Upper lobe of left lung (tissue), 6 donors: ENCODE measurements around the gene CISD1. TPM values are rescaled to one million over a fixed set of nuclear protein-coding genes. Genes with fewer than 3 reads are reported as not detected.

ENCODE experiments used
- ATAC-seq, 2 donors: fragments of 200-7000 bp; cut with Tn5 transposase; one replicate each; pipeline ENCODE4 v1.9.1; 2022; ENCODE audit warnings: mild to moderate bottlenecking in 2 of 2, moderate library complexity in 2 of 2; ENCODE audit not compliant: low FRiP score in 2 of 2
- DNase-seq, 2 donors: peaks; one replicate each; pipeline ENCODE4 v3.0.0-alpha.2; 2019 to 2020
- H3K27ac ChIP-seq, 4 donors: fragments of 200-600 bp; sonication (generic); one replicate each; pipeline ENCODE4 v1.5.1; 2016 to 2019
- H3K27me3 ChIP-seq, 4 donors: fragments of 200-600 bp; sonication (generic); one replicate each; pipeline ENCODE4 v1.5.1; 2017 to 2019
- H3K36me3 ChIP-seq, 4 donors: fragments of 200-600 bp; sonication (generic); one replicate each; pipeline ENCODE4 v1.5.1; 2016 to 2019
- H3K4me1 ChIP-seq, 4 donors: fragments of 200-600 bp; sonication (generic); one replicate each; pipeline ENCODE4 v1.5.1; 2018 to 2019
- H3K4me3 ChIP-seq, 4 donors: fragments of 200-600 bp; sonication (generic); one replicate each; pipeline ENCODE4 v1.5.1; 2017 to 2019; ENCODE audit warnings: mild to moderate bottlenecking in 2 of 4, moderate library complexity in 1 of 4
- H3K9me3 ChIP-seq, 4 donors: fragments of 200-600 bp; sonication (generic); one replicate each; pipeline ENCODE4 v1.5.1; 2018 to 2019
- EP300 ChIP-seq, 4 donors: sonication (generic); formaldehyde crosslinking; IDR thresholded peaks; one replicate each; pipeline ENCODE4 v1.5.1; 2017; ENCODE audit warnings: antibody characterized with exemption in 4 of 4, control low read depth in 2 of 4
- POLR2A ChIP-seq, 4 donors: fragments of 450-650 bp; IDR thresholded peaks; one replicate each; pipeline ENCODE4 v1.5.1; 2016 to 2017; ENCODE audit warnings: antibody characterized with exemption in 4 of 4, mild to moderate bottlenecking in 2 of 4
- POLR2AphosphoS5 ChIP-seq, 2 donors: sonication (generic); formaldehyde crosslinking; IDR thresholded peaks; one replicate each; pipeline ENCODE4 v1.5.1; 2017; ENCODE audit warnings: antibody characterized with exemption in 2 of 2
- WGBS, 2 donors: methylation state at CpG; one replicate each; pipeline ENCODE4 v1.1.5; 2017 to 2018; 5-methylcytosine and 5-hydroxymethylcytosine counted together
- total RNA-seq, 6 donors: library from RNA; depleted of rRNA in 4 of 6; stranded (reverse); fragments of >200 nt in 4 of 6; gene quantifications; one replicate each; pipeline versions ENCODE4 v1.1.0 to v1.2.1, GENCODE V29; 2016 to 2021
- TF ChIP-seq, protein P1 (sequence below), 6 experiments: fragments of 450-650 bp in 4 of 6; fragments of 200-600 bp in 2 of 6; sonication (generic) in 2 of 6; IDR thresholded peaks; one replicate each; pipeline ENCODE4 v1.5.1; 2016 to 2019; ENCODE audit warnings: antibody characterized with exemption in 6 of 6
- donor health status: DM: no; HTN: no; CAD: no; lungs with moderate emphysema.
- donor health status: DM: no; HTN: yes; CAD: no; lungs with severe emphysema.

CISD1 gene
- total RNA-seq, 6 donors from 2014 or later: 6.3 to 19.4 (median 13.8) TPM

DNA sequence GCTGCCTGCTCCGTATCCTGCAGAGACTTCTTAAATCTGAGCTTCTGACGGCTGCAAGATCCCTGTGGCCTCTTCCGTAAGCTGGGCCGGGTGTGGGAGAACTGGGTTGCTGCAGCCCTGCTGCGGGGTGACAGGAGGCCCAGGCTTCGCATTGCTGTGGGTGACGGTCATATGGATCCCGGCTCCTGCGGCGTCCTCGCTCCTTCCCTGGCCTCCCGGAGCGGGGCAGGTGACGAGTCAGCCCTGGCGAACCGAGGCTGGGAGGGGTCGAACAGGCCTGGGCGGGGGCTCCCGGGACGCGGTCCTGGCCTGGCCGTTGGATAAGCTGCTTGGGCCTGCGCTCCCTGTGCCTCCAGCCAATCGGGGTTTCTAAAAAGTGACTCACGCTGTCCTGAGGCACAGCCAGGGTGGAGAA, 58.0 kb downstream of the CISD1 start:
- H3K36me3 ChIP-seq: no peaks in the 10 kb centered on the region
- H3K4me3 ChIP-seq: no peak overlapping the region

DNA sequence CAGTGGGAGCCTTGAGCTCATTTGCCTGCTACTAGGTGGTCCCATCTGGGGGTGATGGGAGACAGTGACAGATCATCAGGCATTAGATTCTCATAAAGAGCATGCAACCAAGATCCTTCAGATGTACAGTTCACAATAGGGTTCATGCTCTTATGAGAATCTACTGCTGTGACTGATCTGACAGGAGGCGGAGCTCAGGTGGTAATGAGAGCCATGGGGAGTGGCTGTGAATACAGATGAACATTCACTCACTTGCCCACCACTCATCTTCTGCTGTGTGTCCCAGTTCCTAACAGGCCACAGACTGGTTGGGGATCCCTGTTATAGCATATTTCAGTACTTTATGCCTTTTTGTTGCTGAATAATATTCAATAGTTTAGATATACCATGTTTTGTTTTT, 59.3 kb downstream of the CISD1 start:
- DNase-seq (no peak), ATAC-seq (no peak)
- H3K4me3 ChIP-seq: no peak overlapping the region
- no peak overlapping the region for H3K27ac ChIP-seq
- H3K27me3 ChIP-seq: no peaks in the 10 kb centered on the region
- WGBS, 2 donors: 95 to 100% methylated on average over 1 of the region's 1 CpG
- no peaks in the 10 kb centered on the region for H3K9me3 ChIP-seq
- H3K36me3 ChIP-seq: no peaks in the 10 kb centered on the region
- TF ChIP-seq POLR2AphosphoS5 (IDR thresholded peaks at IDR 0.05) (no peak), POLR2A (IDR thresholded peaks at IDR 0.05) (no peak), EP300 (IDR thresholded peaks at IDR 0.05) (no peak)
- TF ChIP-seq, protein P1, sequence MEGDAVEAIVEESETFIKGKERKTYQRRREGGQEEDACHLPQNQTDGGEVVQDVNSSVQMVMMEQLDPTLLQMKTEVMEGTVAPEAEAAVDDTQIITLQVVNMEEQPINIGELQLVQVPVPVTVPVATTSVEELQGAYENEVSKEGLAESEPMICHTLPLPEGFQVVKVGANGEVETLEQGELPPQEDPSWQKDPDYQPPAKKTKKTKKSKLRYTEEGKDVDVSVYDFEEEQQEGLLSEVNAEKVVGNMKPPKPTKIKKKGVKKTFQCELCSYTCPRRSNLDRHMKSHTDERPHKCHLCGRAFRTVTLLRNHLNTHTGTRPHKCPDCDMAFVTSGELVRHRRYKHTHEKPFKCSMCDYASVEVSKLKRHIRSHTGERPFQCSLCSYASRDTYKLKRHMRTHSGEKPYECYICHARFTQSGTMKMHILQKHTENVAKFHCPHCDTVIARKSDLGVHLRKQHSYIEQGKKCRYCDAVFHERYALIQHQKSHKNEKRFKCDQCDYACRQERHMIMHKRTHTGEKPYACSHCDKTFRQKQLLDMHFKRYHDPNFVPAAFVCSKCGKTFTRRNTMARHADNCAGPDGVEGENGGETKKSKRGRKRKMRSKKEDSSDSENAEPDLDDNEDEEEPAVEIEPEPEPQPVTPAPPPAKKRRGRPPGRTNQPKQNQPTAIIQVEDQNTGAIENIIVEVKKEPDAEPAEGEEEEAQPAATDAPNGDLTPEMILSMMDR (IDR thresholded peaks at IDR 0.05): no peak
- H3K4me1 ChIP-seq: peaks cover 0 to under 1% (median 0%) of the 10 kb centered on the region in 4 donors

More for the DNA sequence above, 58.0 kb downstream of the CISD1 start:
- no peaks in the 10 kb centered on the region for H3K9me3 ChIP-seq
- H3K27ac ChIP-seq: no peak overlapping the region
- H3K4me1 ChIP-seq: peaks cover 0 to 12% (median 4%) of the 10 kb centered on the region in 4 donors
- ATAC-seq (peak; percentile 19 to 92), DNase-seq (peak in 1 of 2 donors; percentile 84)
- H3K27me3 ChIP-seq: no peaks in the 10 kb centered on the region
- TF ChIP-seq, protein P1 (IDR thresholded peaks at IDR 0.05): no peak
- TF ChIP-seq POLR2AphosphoS5 (IDR thresholded peaks at IDR 0.05) (no peak), EP300 (IDR thresholded peaks at IDR 0.05) (no peak), POLR2A (IDR thresholded peaks at IDR 0.05) (no peak)
- WGBS, 2 donors: 54 to 70% methylated on average over 3 to 25 of the region's 25 CpGs

DNA sequence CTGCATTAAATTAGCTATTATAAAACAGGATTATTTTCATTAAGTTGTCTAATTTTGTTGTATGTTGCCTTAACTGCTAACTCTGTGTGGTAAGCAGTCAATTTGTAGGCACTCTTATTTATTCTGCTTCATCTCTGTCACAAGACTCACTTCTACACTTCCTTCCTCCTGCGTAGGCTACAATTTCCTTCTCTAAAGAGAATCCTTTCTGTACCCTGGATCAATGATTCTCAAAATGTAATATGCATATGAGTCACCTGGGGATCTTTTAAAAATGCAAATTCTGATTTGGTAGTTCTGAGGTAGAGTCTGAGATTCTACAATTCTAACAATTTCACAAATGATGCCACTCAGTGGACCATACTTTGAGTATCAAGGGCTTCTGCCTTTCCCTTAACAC, 61.5 kb downstream of the CISD1 start:
- Histone ChIP-seq H3K36me3 (no peaks in the 10 kb centered on the region), H3K4me1 (peaks cover 0 to 6% (median 4%) of the 10 kb centered on the region in 4 donors), H3K27ac (no peak overlapping the region), H3K9me3 (no peaks in the 10 kb centered on the region), H3K27me3 (no peaks in the 10 kb centered on the region), H3K4me3 (no peak overlapping the region)
- WGBS, 2 donors: 48 to 65% methylated on average over 1 of the region's 1 CpG
- ATAC-seq: no peak
- TF ChIP-seq POLR2AphosphoS5 (IDR thresholded peaks at IDR 0.05): no peak
- TF ChIP-seq, protein P1 (IDR thresholded peaks at IDR 0.05): no peak
- TF ChIP-seq POLR2A (IDR thresholded peaks at IDR 0.05): no peak
- no peak for TF ChIP-seq EP300 (IDR thresholded peaks at IDR 0.05)
- no peak for DNase-seq

GRCh38 chr10:58331646-58332045, 62.7 kb downstream of the CISD1 start:
- TF ChIP-seq POLR2AphosphoS5 (IDR thresholded peaks at IDR 0.05): no peak
- TF ChIP-seq, protein P1 (IDR thresholded peaks at IDR 0.05): no peak
- no peak for TF ChIP-seq EP300 (IDR thresholded peaks at IDR 0.05)
- no peak for TF ChIP-seq POLR2A (IDR thresholded peaks at IDR 0.05)
- no peak overlapping the region for H3K27ac ChIP-seq
- no peak for ATAC-seq
- DNase-seq: no peak
- no peaks in the 10 kb centered on the region for H3K9me3 ChIP-seq
- no peaks in the 10 kb centered on the region for H3K27me3 ChIP-seq
- no peak overlapping the region for H3K4me3 ChIP-seq
- WGBS, 2 donors: 73 to 80% methylated on average over 2 of the region's 2 CpGs
- peaks cover 4 to 18% (median 12%) of the 10 kb centered on the region in 4 donors for H3K4me1 ChIP-seq
- H3K36me3 ChIP-seq: no peaks in the 10 kb centered on the region

- Histone ChIP-seq H3K27me3 (no peaks in the 10 kb centered on the region), H3K4me3 (peak within 1 kb of the TSS; percentile 66 to 97 (median 92)), H3K9me3 (no peaks in the 10 kb centered on the region), H3K36me3 (no peaks in the 10 kb centered on the region), H3K4me1 (peaks cover 4 to 30% (median 17%) of the 10 kb centered on the region in 4 donors), H3K27ac (peak within 1 kb of the TSS; percentile 81 to 94 (median 90))
- DNase-seq: peak; percentile 95 to 99
- peak; percentile 96 to 99 for ATAC-seq
- 0% methylated on average over 6 to 38 of the region's 49 CpGs for whole genome bisulfite sequencing, 2 donors
- peak; percentile 90 to 98 for TF ChIP-seq POLR2AphosphoS5 (IDR thresholded peaks at IDR 0.05)
- peak in 3 of 4 donors; percentile 59 to 93 (median 91) for TF ChIP-seq POLR2A (IDR thresholded peaks at IDR 0.05)
- TF ChIP-seq EP300 (IDR thresholded peaks at IDR 0.05): no peak
- TF ChIP-seq, protein P1 (IDR thresholded peaks at IDR 0.05): peak; percentile 12 to 47 (median 27)
Measured at GRCh38 chr10:58334817-58335305, 65.9 kb downstream of the CISD1 start, which contains the start of gene UBE2D1. Gene UBE2D1 (plus strand): TSS chr10:58335006. CDS start chr10:58335202, 196 bp downstream.
